HEK293 (cell line): ENCODE data around the gene PFKM.

ENCODE experiments used
- CTCF ChIA-PET: fragments of 350-600 bp; formaldehyde crosslinking; extraction: SDS; loops from one replicate; lab custom pipeline; 2021; ENCODE audit warnings: antibody characterized with exemption; lab: Yijun Ruan, JAX
- POLR2A ChIA-PET: fragments of 300-600 bp; formaldehyde crosslinking; extraction: SDS; loops from one replicate; lab custom pipeline; 2020; ENCODE audit warnings: antibody characterized with exemption, inconsistent platforms; lab: Yijun Ruan, JAX
- H3K27ac ChIP-seq: fragments of 200-500 bp; sonication (Bioruptor generic); 2 replicates; pipeline ENCODE4 v1.5.1; 2014; ENCODE audit warnings: low read depth, low read length, control low read depth, inconsistent platforms; ENCODE audit errors: extremely low read depth
- H3K36me3 ChIP-seq, 2 experiments: fragments of 200-500 bp in 1 of 2; sonication (Bioruptor generic) in 1 of 2; 1 replicate in 1 of 2; 2 replicates in 1 of 2; pipeline ENCODE4 v1.5.1; 2014 to 2017; ENCODE audit warnings: inconsistent platforms in 2 of 2, low read length in 2 of 2; ENCODE audit not compliant: control insufficient read depth in 2 of 2, insufficient read depth in 1 of 2
- H3K4me1 ChIP-seq: fragments of 200-500 bp; sonication (Bioruptor generic); 2 replicates; pipeline ENCODE4 v1.5.1; 2014; ENCODE audit warnings: mild to moderate bottlenecking, low read length, inconsistent platforms; ENCODE audit not compliant: control insufficient read depth, insufficient read depth
- H3K4me3 ChIP-seq: 2 replicates; pipeline ENCODE4 v1.5.1; 2011; ENCODE audit warnings: low read depth, mild to moderate bottlenecking, control low read depth, low read length, moderate library complexity
- H3K9me3 ChIP-seq: fragments of 200-500 bp; sonication (Bioruptor generic); 2 replicates; pipeline ENCODE4 v1.5.1; 2014; ENCODE audit warnings: low read depth, low read length, inconsistent platforms; ENCODE audit not compliant: control insufficient read depth, insufficient read depth
- CTCF ChIP-seq: fragments of 450-650 bp; formaldehyde crosslinking; IDR thresholded peaks from 2 replicates; pipeline ENCODE4 v1.5.1; 2016; ENCODE audit warnings: missing biosample characterization, missing genetic modification characterization
- KLF10 ChIP-seq: fragments of 450-650 bp; IDR thresholded peaks from 2 replicates; pipeline ENCODE4 v1.5.1; 2018; ENCODE audit warnings: missing biosample characterization, mild to moderate bottlenecking, missing genetic modification characterization
- PRDM1 ChIP-seq: fragments of 450-650 bp; formaldehyde crosslinking; IDR thresholded peaks from 2 replicates; pipeline ENCODE4; 2016; ENCODE audit warnings: missing biosample characterization, missing genetic modification characterization
- PRDM10 ChIP-seq: fragments of 450-650 bp; formaldehyde crosslinking; IDR thresholded peaks from 2 replicates; pipeline ENCODE4 v1.5.1; 2016; ENCODE audit warnings: missing biosample characterization, missing genetic modification characterization
- PRDM6 ChIP-seq: fragments of 450-650 bp; formaldehyde crosslinking; IDR thresholded peaks from 2 replicates; pipeline ENCODE4 v1.5.1; 2017; ENCODE audit warnings: missing biosample characterization, missing genetic modification characterization
- SP2 ChIP-seq: fragments of 450-650 bp; formaldehyde crosslinking; IDR thresholded peaks from 2 replicates; pipeline ENCODE4 v1.5.1; 2016; ENCODE audit warnings: missing biosample characterization, missing genetic modification characterization
- ZBTB17 ChIP-seq: fragments of 450-650 bp; formaldehyde crosslinking; IDR thresholded peaks from 2 replicates; pipeline ENCODE4 v1.5.1; 2016; ENCODE audit warnings: missing biosample characterization, missing genetic modification characterization
- ZBTB26 ChIP-seq: fragments of 450-650 bp; formaldehyde crosslinking; optimal IDR thresholded peaks from 2 replicates; pipeline ENCODE3; 2016; ENCODE audit warnings: missing biosample characterization, mild to moderate bottlenecking, missing genetic modification characterization
- ZBTB7A ChIP-seq: fragments of 450-650 bp; formaldehyde crosslinking; IDR thresholded peaks from 2 replicates; pipeline ENCODE4 v1.5.1; 2016; ENCODE audit warnings: low read depth, missing biosample characterization, missing genetic modification characterization
- ZFP3 ChIP-seq: fragments of 450-650 bp; formaldehyde crosslinking; IDR thresholded peaks from 2 replicates; pipeline ENCODE4 v1.5.1; 2016; ENCODE audit warnings: low read depth, missing biosample characterization, missing genetic modification characterization
- ZFP37 ChIP-seq: fragments of 450-650 bp; formaldehyde crosslinking; IDR thresholded peaks from 2 replicates; pipeline ENCODE4 v1.5.1; 2016; ENCODE audit warnings: missing biosample characterization, missing genetic modification characterization
- ZNF114 ChIP-seq: fragments of 450-650 bp; formaldehyde crosslinking; IDR thresholded peaks from 2 replicates; pipeline ENCODE4 v1.5.0; 2017; ENCODE audit warnings: missing biosample characterization, missing genetic modification characterization
- ZNF121 ChIP-seq: fragments of 450-650 bp; formaldehyde crosslinking; IDR thresholded peaks from 2 replicates; pipeline ENCODE4 v1.5.1; 2016; ENCODE audit warnings: missing biosample characterization, missing genetic modification characterization
- ZNF19 ChIP-seq: fragments of 450-650 bp; formaldehyde crosslinking; IDR thresholded peaks from 2 replicates; pipeline ENCODE4; 2016; ENCODE audit warnings: missing biosample characterization, missing genetic modification characterization, low read depth
- ZNF211 ChIP-seq: fragments of 450-650 bp; formaldehyde crosslinking; IDR thresholded peaks from 2 replicates; pipeline ENCODE4 v1.5.1; 2016; ENCODE audit warnings: low read depth, missing biosample characterization, missing genetic modification characterization
- ZNF239 ChIP-seq: fragments of 450-650 bp; formaldehyde crosslinking; IDR thresholded peaks from 2 replicates; pipeline ENCODE4 v1.5.1; 2016; ENCODE audit warnings: missing biosample characterization, missing genetic modification characterization
- ZNF266 ChIP-seq: fragments of 450-650 bp; formaldehyde crosslinking; IDR thresholded peaks from 2 replicates; pipeline ENCODE4 v1.5.1; 2016; ENCODE audit warnings: missing biosample characterization, missing genetic modification characterization, low read depth
- ZNF324 ChIP-seq: fragments of 450-650 bp; formaldehyde crosslinking; IDR thresholded peaks from 2 replicates; pipeline ENCODE4 v1.5.1; 2016; ENCODE audit warnings: missing biosample characterization, missing genetic modification characterization
- ZNF341 ChIP-seq: fragments of 450-650 bp; formaldehyde crosslinking; IDR thresholded peaks from 2 replicates; pipeline ENCODE4; 2016; ENCODE audit warnings: low read depth, missing biosample characterization, missing genetic modification characterization
- ZNF391 ChIP-seq: fragments of 450-650 bp; formaldehyde crosslinking; IDR thresholded peaks from 2 replicates; pipeline ENCODE4 v1.5.1; 2016; ENCODE audit warnings: low read depth, missing biosample characterization, missing genetic modification characterization, borderline replicate concordance
- ZNF548 ChIP-seq: fragments of 450-650 bp; formaldehyde crosslinking; IDR thresholded peaks from 2 replicates; pipeline ENCODE4 v1.5.1; 2016; ENCODE audit warnings: missing biosample characterization, missing genetic modification characterization
- ZNF629 ChIP-seq: fragments of 450-650 bp; formaldehyde crosslinking; IDR thresholded peaks from 2 replicates; pipeline ENCODE4 v1.5.1; 2017; ENCODE audit warnings: missing biosample characterization, missing genetic modification characterization
- ZNF645 ChIP-seq: fragments of 450-650 bp; formaldehyde crosslinking; IDR thresholded peaks from 2 replicates; pipeline ENCODE4; 2016; ENCODE audit warnings: missing biosample characterization, missing genetic modification characterization
- ZNF701 ChIP-seq: fragments of 450-650 bp; formaldehyde crosslinking; IDR thresholded peaks from 2 replicates; pipeline ENCODE4 v1.5.1; 2016; ENCODE audit warnings: missing biosample characterization, missing genetic modification characterization
- ZNF768 ChIP-seq: fragments of 450-650 bp; formaldehyde crosslinking; IDR thresholded peaks from 2 replicates; pipeline ENCODE4 v1.5.1; 2018; ENCODE audit warnings: missing biosample characterization, mild to moderate bottlenecking, missing genetic modification characterization
- ZNF837 ChIP-seq: fragments of 450-650 bp; formaldehyde crosslinking; IDR thresholded peaks from 2 replicates; pipeline ENCODE4 v1.5.1; 2016; ENCODE audit warnings: missing biosample characterization, missing genetic modification characterization
- ZSCAN4 ChIP-seq: fragments of 450-650 bp; formaldehyde crosslinking; IDR thresholded peaks from 2 replicates; pipeline ENCODE4 v1.5.1; 2017; ENCODE audit warnings: missing biosample characterization, missing genetic modification characterization

The PFKM gene

GRCh38 chr12:48119078-48119833 lies at the start of gene PFKM (continued):
- TF ChIP-seq ZNF324 (tag by site-specific recombination) = peak; percentile 79
- TF ChIP-seq ZNF837 = no peak
- peak; percentile 95 for TF ChIP-seq ZBTB17 (tag by site-specific recombination)
- TF ChIP-seq KLF10 (tag by site-specific recombination) = peak; percentile 39
- peak; percentile 59; the same call in 1 of the 2 replicates for TF ChIP-seq ZNF341 (tag by site-specific recombination)
- peak; percentile 80 for TF ChIP-seq PRDM1 (tag by site-specific recombination)
- TF ChIP-seq ZNF121 = peak; percentile 88
- peak; percentile 95 for TF ChIP-seq PRDM10 (tag by site-specific recombination)
- peak; percentile 56; the same call in 1 of the 2 replicates for TF ChIP-seq ZNF391 (tag by site-specific recombination)
- TF ChIP-seq ZNF19 = no peak
- TF ChIP-seq ZBTB26 = no peak
- peak; percentile 76 for TF ChIP-seq SP2 (tag by site-specific recombination)
- no peak for TF ChIP-seq ZFP37 (tag by site-specific recombination)
- TF ChIP-seq ZBTB7A (tag by site-specific recombination) = no peak
- TF ChIP-seq ZNF768 (tag by site-specific recombination) = no peak
- no peak for TF ChIP-seq ZNF114 (tag by site-specific recombination)
- TF ChIP-seq ZNF701 = no peak
- TF ChIP-seq ZNF629 (tag by site-specific recombination) = peak; percentile 58
- TF ChIP-seq CTCF = no peak
- no peak for TF ChIP-seq ZFP3
- TF ChIP-seq ZNF211 (tag by site-specific recombination) = no peak

- Histone ChIP-seq H3K36me3 (peaks cover 71 to 73% of the 10 kb centered on the region in 2 experiments), H3K4me3 (no peak overlapping the region), H3K4me1 (no peaks in the 10 kb centered on the region), H3K9me3 (no peaks in the 10 kb centered on the region), H3K27ac (no peak overlapping the region)
- POLR2A ChIA-PET = no interaction called here
- CTCF ChIA-PET = interaction anchor here (0.7 kb wide), 2 partner anchors 48 to 198 kb away, joined by 3 read pairs; no protein-coding TSS in a partner anchor
- TF ChIP-seq PRDM6 (tag by site-specific recombination) = no peak
- no peak for TF ChIP-seq ZSCAN4
- no peak for TF ChIP-seq ZNF239 (tag by site-specific recombination)
- no peak for TF ChIP-seq ZNF548 (tag by site-specific recombination)
- TF ChIP-seq ZNF645 = no peak
- no peak for TF ChIP-seq ZNF266 (tag by site-specific recombination)
Observed at GRCh38 chr12:48070033-48070432, 49.1 kb upstream of the PFKM start.
